AG09309 (cell line): ENCODE measurements around the gene C11orf91.
"Not testable (repeated sequence)": the region's sequence is repeated elsewhere in the genome, so short reads cannot be mapped to it uniquely, and the experiment has no call there.

Experiments used
- DNase-seq: peaks from one replicate; pipeline ENCODE4 v3.0.0-alpha.2; 2010; ENCODE audit warnings: low read depth
- H3K4me3 ChIP-seq: 2 replicates; pipeline ENCODE4 v1.5.1; 2011; ENCODE audit warnings: mild to moderate bottlenecking, low read depth, low read length, moderate library complexity; ENCODE audit not compliant: control insufficient read depth
- CTCF ChIP-seq: IDR thresholded peaks from 2 replicates; pipeline ENCODE4 v1.5.1; 2011; ENCODE audit warnings: mild to moderate bottlenecking, low read depth, low read length, inconsistent platforms; ENCODE audit not compliant: insufficient read depth, control insufficient read depth; ENCODE audit errors: missing control alignments

C11orf91 gene

GRCh38 chr11:33664827-33665226 lies 35.8 kb downstream of the C11orf91 start:
- no peak for DNase-seq
- H3K4me3 ChIP-seq, result no peak overlapping the region
- TF ChIP-seq CTCF, result no peak

- no peak for TF ChIP-seq CTCF
Observed at GRCh38 chr11:33664166-33664565, 36.5 kb downstream of the C11orf91 start.

GRCh38 chr11:33663121-33663520 lies 37.5 kb downstream of the C11orf91 start:
- DNase-seq, result no peak
- H3K4me3 ChIP-seq, result no peak overlapping the region
- no peak for TF ChIP-seq CTCF

More at GRCh38 chr11:33664166-33664565, 36.5 kb downstream of the C11orf91 start:
- no peak overlapping the region for H3K4me3 ChIP-seq
- no peak for DNase-seq

- DNase-seq, H3K4me3 ChIP-seq: not testable (repeated sequence)
Observed at GRCh38 chr11:33661526-33661925, 39.1 kb downstream of the C11orf91 start.

- no peak overlapping the region for H3K4me3 ChIP-seq
- DNase-seq, result no peak
- TF ChIP-seq CTCF, result no peak
Observed at GRCh38 chr11:33660962-33661361, 39.7 kb downstream of the C11orf91 start.

- H3K4me3 ChIP-seq, result no peak overlapping the region
- DNase-seq, result no peak
- no peak for TF ChIP-seq CTCF
Observed at GRCh38 chr11:33659370-33660139, 41.1 kb downstream of the C11orf91 start.

- no peak overlapping the region for H3K4me3 ChIP-seq
- TF ChIP-seq CTCF, result no peak
- no peak for DNase-seq
Observed at GRCh38 chr11:33658195-33658900, 42.3 kb downstream of the C11orf91 start.
